GM12873 (cell line): ENCODE measurements around the gene GRP.

Source experiments
- TF ChIP-seq, protein P1 (sequence below): IDR thresholded peaks from 2 replicates; pipeline ENCODE4 v1.5.1; 2012; ENCODE audit warnings: low read depth, mild to moderate bottlenecking, moderate library complexity, low read length, control low read depth; ENCODE audit not compliant: insufficient read depth; ENCODE audit errors: missing control alignments

GRP gene

GRCh38 chr18:59273759-59274532 lies 54.0 kb downstream of the GRP start:
- TF ChIP-seq, protein P1, sequence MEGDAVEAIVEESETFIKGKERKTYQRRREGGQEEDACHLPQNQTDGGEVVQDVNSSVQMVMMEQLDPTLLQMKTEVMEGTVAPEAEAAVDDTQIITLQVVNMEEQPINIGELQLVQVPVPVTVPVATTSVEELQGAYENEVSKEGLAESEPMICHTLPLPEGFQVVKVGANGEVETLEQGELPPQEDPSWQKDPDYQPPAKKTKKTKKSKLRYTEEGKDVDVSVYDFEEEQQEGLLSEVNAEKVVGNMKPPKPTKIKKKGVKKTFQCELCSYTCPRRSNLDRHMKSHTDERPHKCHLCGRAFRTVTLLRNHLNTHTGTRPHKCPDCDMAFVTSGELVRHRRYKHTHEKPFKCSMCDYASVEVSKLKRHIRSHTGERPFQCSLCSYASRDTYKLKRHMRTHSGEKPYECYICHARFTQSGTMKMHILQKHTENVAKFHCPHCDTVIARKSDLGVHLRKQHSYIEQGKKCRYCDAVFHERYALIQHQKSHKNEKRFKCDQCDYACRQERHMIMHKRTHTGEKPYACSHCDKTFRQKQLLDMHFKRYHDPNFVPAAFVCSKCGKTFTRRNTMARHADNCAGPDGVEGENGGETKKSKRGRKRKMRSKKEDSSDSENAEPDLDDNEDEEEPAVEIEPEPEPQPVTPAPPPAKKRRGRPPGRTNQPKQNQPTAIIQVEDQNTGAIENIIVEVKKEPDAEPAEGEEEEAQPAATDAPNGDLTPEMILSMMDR, result no peak

- TF ChIP-seq, protein P1, result no peak
These were observed 54.6 kb downstream of the GRP start for GRCh38 chr18:59274533-59274928.

DNA sequence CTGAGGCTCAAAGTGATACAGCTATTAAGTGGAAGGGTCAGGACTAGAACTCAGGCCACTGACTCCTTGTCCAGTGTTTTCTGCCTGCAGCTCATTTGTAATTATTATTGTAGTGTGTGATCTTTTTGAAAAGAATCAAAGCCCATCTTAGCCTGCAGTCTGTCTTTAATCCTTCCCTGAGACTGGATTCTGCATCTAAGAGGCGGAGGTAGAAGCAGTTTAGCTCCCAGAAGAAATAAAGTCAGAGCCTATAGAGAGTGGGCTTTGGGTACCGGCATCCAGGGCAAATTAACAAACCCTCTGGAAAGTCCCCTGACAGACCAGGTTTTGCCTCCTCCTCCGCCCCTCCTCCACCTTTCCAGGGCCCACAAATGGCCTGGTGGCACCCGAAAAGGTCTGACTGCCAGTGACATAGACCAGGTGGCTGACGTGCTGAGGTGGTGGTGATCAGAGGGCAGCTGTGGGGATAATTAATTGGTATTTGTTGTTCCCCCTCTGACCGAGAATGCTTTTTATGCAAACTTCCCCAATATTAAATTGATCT lies 55.5 kb downstream of the GRP start:
- TF ChIP-seq, protein P1, result no peak

DNA sequence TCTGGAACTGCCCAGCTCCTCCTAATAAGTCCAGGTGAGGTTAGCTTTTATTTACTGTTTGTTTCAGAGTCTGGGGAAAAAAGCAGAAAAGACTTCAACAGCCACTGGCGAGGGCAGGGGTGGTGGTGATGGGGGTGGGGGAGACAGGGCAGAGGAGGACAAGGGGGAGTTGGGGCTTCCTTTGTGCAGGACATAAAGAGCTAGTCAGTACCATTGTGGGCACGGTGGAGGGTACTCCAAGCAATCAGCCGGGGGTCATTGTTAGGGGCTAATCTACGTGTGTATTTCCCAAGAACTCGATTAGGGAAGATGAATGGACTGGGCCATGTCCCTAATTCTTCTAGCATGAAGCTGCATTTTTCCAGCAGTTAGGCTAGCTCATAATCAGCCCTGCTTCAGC lies 56.1 kb downstream of the GRP start:
- TF ChIP-seq, protein P1, result no peak

- TF ChIP-seq, protein P1, result no peak
These were observed 58.8 kb downstream of the GRP start for GRCh38 chr18:59278793-59279192.

DNA sequence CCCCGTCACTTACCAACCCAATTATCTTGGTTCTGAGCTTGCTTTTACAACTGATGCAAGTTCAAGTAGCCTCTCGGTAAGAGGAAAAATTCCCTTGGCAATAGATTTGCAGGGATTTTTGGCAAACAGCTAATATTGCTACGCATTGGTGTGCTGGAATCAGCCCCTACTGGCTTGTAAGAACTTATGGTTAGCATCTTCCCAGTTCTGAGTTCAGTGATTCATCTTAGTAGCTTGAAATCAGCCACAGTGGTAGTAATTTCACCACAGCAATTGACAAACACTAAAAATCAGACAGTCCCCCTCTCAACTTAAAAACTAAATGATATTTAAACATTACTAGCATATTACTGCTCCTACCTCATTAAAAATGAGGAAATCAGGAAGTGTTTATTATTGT lies 59.2 kb downstream of the GRP start:
- TF ChIP-seq, protein P1, result no peak

GRCh38 chr18:59279722-59280121 lies 59.8 kb downstream of the GRP start:
- TF ChIP-seq, protein P1, result no peak
